Osteoblast (primary cell): ENCODE data around the gene CACNA1F. TPM values are rescaled to one million over a fixed set of nuclear protein-coding genes. Genes with fewer than 3 reads are reported as not detected.

ENCODE experiments used
- DNase-seq: peaks from one replicate; pipeline ENCODE4 v3.0.0; 2011; ENCODE audit warnings: low spot score, mixed read lengths; ENCODE audit not compliant: insufficient read length; ENCODE audit errors: missing footprints
- H2AFZ ChIP-seq: 2 replicates; pipeline ENCODE4 v1.6.0; 2011; ENCODE audit warnings: mild to moderate bottlenecking, low read length
- H3K27ac ChIP-seq: 2 replicates; pipeline ENCODE4 v1.5.1; 2011; ENCODE audit warnings: mild to moderate bottlenecking, low read depth, low read length, moderate library complexity
- H3K27me3 ChIP-seq: 2 replicates; pipeline ENCODE4 v1.6.0; 2012; ENCODE audit warnings: mild to moderate bottlenecking, control low read depth, inconsistent platforms, low read length, moderate library complexity; ENCODE audit not compliant: insufficient read depth
- H3K36me3 ChIP-seq: 2 replicates; pipeline ENCODE4 v1.5.1; 2011; ENCODE audit warnings: mild to moderate bottlenecking, low read length, control low read depth, moderate library complexity; ENCODE audit not compliant: insufficient read depth
- H3K4me1 ChIP-seq: 2 replicates; pipeline ENCODE4 v1.5.1; 2011; ENCODE audit warnings: mild to moderate bottlenecking, low read length, control low read depth, moderate library complexity; ENCODE audit not compliant: insufficient read depth
- H3K4me2 ChIP-seq: 2 replicates; pipeline ENCODE4 v1.6.0; 2011; ENCODE audit warnings: mild to moderate bottlenecking, low read length; ENCODE audit not compliant: insufficient read depth
- H3K4me3 ChIP-seq: fragments of 200-600 bp; sonication (generic); 3 replicates; pipeline ENCODE4 v1.5.1; 2012; ENCODE audit warnings: mild to moderate bottlenecking, low read length, inconsistent platforms; ENCODE audit not compliant: insufficient read depth
- H3K79me2 ChIP-seq: 2 replicates; pipeline ENCODE4 v1.6.0; 2012; ENCODE audit warnings: mild to moderate bottlenecking, low read length, control low read depth, inconsistent platforms; ENCODE audit not compliant: insufficient read depth
- H3K9me3 ChIP-seq: 2 replicates; pipeline ENCODE4 v1.5.1; 2011; ENCODE audit warnings: low read depth, low read length, control low read depth
- H4K20me1 ChIP-seq: 2 replicates; pipeline ENCODE4 v1.6.0; 2012; ENCODE audit warnings: mild to moderate bottlenecking, low read length, control low read depth; ENCODE audit not compliant: insufficient read depth
- CTCF ChIP-seq: IDR thresholded peaks from 2 replicates; pipeline ENCODE4 v1.5.1; 2011; ENCODE audit warnings: mild to moderate bottlenecking, low read depth, low read length, moderate library complexity; ENCODE audit errors: extremely low read depth
- total RNA-seq: library from RNA; depleted of rRNA; stranded (reverse); fragments of >200 nt; gene quantifications from 2 replicates; pipeline ENCODE4 v1.2.3, GENCODE V29; 2012

The CACNA1F gene
- total RNA-seq, 1 donor: not detected

- no peaks in the 10 kb centered on the region for H3K9me3 ChIP-seq
- no peak overlapping the region for H2AFZ ChIP-seq
- no peak overlapping the region for H3K4me3 ChIP-seq
- H4K20me1 ChIP-seq: no peaks in the 10 kb centered on the region
- peaks cover 6% of the 10 kb centered on the region for H3K4me1 ChIP-seq
- no peaks in the 10 kb centered on the region for H3K27me3 ChIP-seq
- no peak for TF ChIP-seq CTCF
- H3K36me3 ChIP-seq: no peaks in the 10 kb centered on the region
- H3K79me2 ChIP-seq: no peaks in the 10 kb centered on the region
- no peak for DNase-seq
- H3K27ac ChIP-seq: no peak overlapping the region
- H3K4me2 ChIP-seq: no peak overlapping the region
Measured at GRCh38 chrX:49187028-49187394, 46.1 kb downstream of the CACNA1F start.

- Histone ChIP-seq H3K36me3 (no peaks in the 10 kb centered on the region), H2AFZ (peak within 1 kb of the TSS; percentile 51), H3K4me1 (peaks cover 6% of the 10 kb centered on the region), H3K4me2 (peak within 1 kb of the TSS; percentile 77), H3K9me3 (no peaks in the 10 kb centered on the region), H3K79me2 (no peaks in the 10 kb centered on the region), H3K4me3 (peak within 1 kb of the TSS; percentile 73), H3K27ac (no peak within 1 kb of the TSS), H4K20me1 (no peaks in the 10 kb centered on the region), H3K27me3 (no peaks in the 10 kb centered on the region)
- no peak for TF ChIP-seq CTCF
- DNase-seq: no peak
Measured at GRCh38 chrX:49186125-49187027, 46.8 kb downstream of the CACNA1F start, which contains the start of gene PRICKLE3. Gene PRICKLE3, minus strand, starts transcription at chrX:49186373. Its CDS starts 76 bp downstream, at chrX:49186297.

- H3K4me2 ChIP-seq: peak overlapping the region; percentile 77
- H4K20me1 ChIP-seq: no peaks in the 10 kb centered on the region
- peak; percentile 96 for DNase-seq
- H3K27me3 ChIP-seq: no peaks in the 10 kb centered on the region
- no peak overlapping the region for H2AFZ ChIP-seq
- H3K9me3 ChIP-seq: no peaks in the 10 kb centered on the region
- no peaks in the 10 kb centered on the region for H3K36me3 ChIP-seq
- H3K79me2 ChIP-seq: no peaks in the 10 kb centered on the region
- H3K27ac ChIP-seq: no peak overlapping the region
- no peak for TF ChIP-seq CTCF
- H3K4me3 ChIP-seq: peak overlapping the region; percentile 73
- H3K4me1 ChIP-seq: peaks cover 6% of the 10 kb centered on the region
Measured at GRCh38 chrX:49184294-49185281, 48.6 kb downstream of the CACNA1F start.
